NT2/D1 (cell line): ENCODE results near the gene PPP1R9A.

Experiments used
- SUZ12 ChIP-seq: IDR thresholded peaks from 2 replicates; pipeline ENCODE4 v1.6.1; 2011; ENCODE audit not compliant: insufficient read length, insufficient read depth; ENCODE audit errors: extremely low read depth
- YY1 ChIP-seq: IDR thresholded peaks from 2 replicates; pipeline ENCODE4 v1.6.1; 2011; ENCODE audit not compliant: insufficient read length, insufficient read depth
- ZNF274 ChIP-seq: IDR thresholded peaks from 2 replicates; pipeline ENCODE4 v1.6.1; 2011; ENCODE audit warnings: mild to moderate bottlenecking, low read depth, low read length

DNA sequence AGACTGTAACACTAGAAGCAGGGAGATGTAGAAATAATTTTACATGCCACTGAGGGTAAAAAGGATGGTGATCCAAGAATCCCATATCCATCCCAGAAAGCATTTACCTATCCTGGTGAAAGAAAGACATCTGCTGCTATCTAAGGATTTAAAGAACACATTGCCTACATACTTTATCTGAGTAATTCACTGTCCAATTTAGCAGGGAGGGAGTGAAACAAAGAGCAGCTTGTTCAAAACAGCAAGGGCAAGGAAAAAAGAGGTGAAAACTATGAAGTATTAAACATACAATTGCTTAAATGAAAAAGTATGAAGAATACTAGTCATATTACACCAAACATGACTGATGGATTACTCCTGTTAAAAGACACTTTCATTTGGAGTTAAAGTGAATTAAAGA, 206.2 kb downstream of the PPP1R9A start:
- TF ChIP-seq YY1 (no peak), ZNF274 (no peak), SUZ12 (no peak)
